AG04449 (cell line): Measurements from ENCODE around the gene TOMM7.
"Not testable (repeated sequence)": the region's sequence is repeated elsewhere in the genome, so short reads cannot be mapped to it uniquely, and the experiment has no call there.

Experiments
- CTCF ChIA-PET: fragments of 350-600 bp; formaldehyde crosslinking; extraction: SDS; loops from one replicate; lab custom pipeline; 2021; ENCODE audit warnings: antibody characterized with exemption; lab: Yijun Ruan, JAX
- POLR2A ChIA-PET: fragments of 400-600, 350-600 bp; formaldehyde crosslinking; extraction: SDS; loops from one replicate; lab custom pipeline; 2020; ENCODE audit warnings: antibody characterized with exemption, inconsistent platforms; lab: Yijun Ruan, JAX
- DNase-seq: peaks from one replicate; pipeline ENCODE4 v3.0.0-alpha.2; 2010; ENCODE audit warnings: low read depth, low spot score
- H3K4me3 ChIP-seq: 2 replicates; pipeline ENCODE4 v1.5.1; 2011; ENCODE audit warnings: low read depth, mild to moderate bottlenecking, control low read depth, low read length
- CTCF ChIP-seq: IDR thresholded peaks from one replicate; pipeline ENCODE4 v1.5.1; 2011; ENCODE audit warnings: mild to moderate bottlenecking, moderate library complexity, low read length, control low read depth, inconsistent platforms; ENCODE audit not compliant: insufficient read depth; ENCODE audit errors: missing control alignments

The TOMM7 gene

GRCh38 chr7:22843681-22844309 is 21.1 kb upstream of the TOMM7 start:
- POLR2A ChIA-PET: no interaction called here

GRCh38 chr7:22842973-22843372 is 20.3 kb upstream of the TOMM7 start:
- no peak overlapping the region for H3K4me3 ChIP-seq
- no peak for TF ChIP-seq CTCF
- DNase-seq: no peak
- ChIA-PET CTCF (interaction anchor here (0.7 to 1.5 kb wide), 2 partner anchors 11 to 212 kb away, joined by 4 to 6 read pairs; no protein-coding TSS in a partner anchor), POLR2A (no interaction called here)

More at GRCh38 chr7:22843681-22844309, 21.1 kb upstream of the TOMM7 start:
- no peak overlapping the region for H3K4me3 ChIP-seq
- DNase-seq: no peak
- no peak for TF ChIP-seq CTCF
- CTCF ChIA-PET: interaction anchor here (0.7 kb wide), 1 partner anchor 10 kb away, joined by 4 read pairs; no protein-coding TSS in a partner anchor

- TF ChIP-seq CTCF: no peak
- CTCF ChIA-PET: interaction anchor here (1.5 kb wide), 1 partner anchor 213 kb away, joined by 6 read pairs; no protein-coding TSS in a partner anchor
- no peak overlapping the region for H3K4me3 ChIP-seq
- no peak for DNase-seq
- POLR2A ChIA-PET: no interaction called here
Measured at GRCh38 chr7:22842383-22842941, 19.8 kb upstream of the TOMM7 start.

GRCh38 chr7:22841954-22842353 is 19.3 kb upstream of the TOMM7 start:
- ChIA-PET CTCF (interaction anchor here (1.5 kb wide), 1 partner anchor 213 kb away, joined by 6 read pairs; no protein-coding TSS in a partner anchor), POLR2A (no interaction called here)
- no peak for TF ChIP-seq CTCF
- no peak for DNase-seq
- H3K4me3 ChIP-seq: no peak overlapping the region

- POLR2A ChIA-PET: no interaction called here
- CTCF ChIA-PET: interaction anchor here (0.8 kb wide), 1 partner anchor 16 kb away, joined by 3 read pairs; no protein-coding TSS in a partner anchor
- DNase-seq: no peak
- no peak for TF ChIP-seq CTCF
- no peak overlapping the region for H3K4me3 ChIP-seq
Measured at GRCh38 chr7:22837308-22837707, 14.7 kb upstream of the TOMM7 start.

GRCh38 chr7:22836506-22836905 is 13.9 kb upstream of the TOMM7 start:
- DNase-seq, POLR2A ChIA-PET, H3K4me3 ChIP-seq: not testable (repeated sequence)
- CTCF ChIA-PET: interaction anchor here (0.8 kb wide), 1 partner anchor 17 kb away, joined by 3 read pairs; no protein-coding TSS in a partner anchor

GRCh38 chr7:22833957-22834356 is 11.3 kb upstream of the TOMM7 start:
- DNase-seq: no peak
- CTCF ChIA-PET: interaction anchor here (0.5 to 3.1 kb wide), 3 partner anchors 11 to 276 kb away, joined by 3 to 14 read pairs (median 3); partner anchors contain the start of gene TOMM7
- TF ChIP-seq CTCF: no peak
- POLR2A ChIA-PET: no interaction called here
- H3K4me3 ChIP-seq: no peak overlapping the region
